HL-60 (cell line): ENCODE measurements around the gene OR52E4.

ENCODE experiments used
- GABPA ChIP-seq: IDR thresholded peaks from 2 replicates; pipeline ENCODE4 v1.6.1; 2012; ENCODE audit warnings: low read depth
- POLR2AphosphoS5 ChIP-seq: IDR thresholded peaks from 2 replicates; pipeline ENCODE4 v1.6.1; 2012; ENCODE audit warnings: low read depth
- SPI1 ChIP-seq: IDR thresholded peaks from 2 replicates; pipeline ENCODE4 v1.6.1; 2012; ENCODE audit warnings: low read depth, mild to moderate bottlenecking, borderline replicate concordance
- TF ChIP-seq, protein P1 (sequence below): IDR thresholded peaks from one replicate; pipeline ENCODE4 v1.5.1; 2011; ENCODE audit warnings: low read length, control low read depth, inconsistent platforms; ENCODE audit not compliant: insufficient read depth
- TF ChIP-seq, protein P2 (sequence below): IDR thresholded peaks from 2 replicates; pipeline ENCODE4 v1.6.1; 2012; ENCODE audit warnings: low read depth; ENCODE audit not compliant: insufficient replicate concordance

DNA sequence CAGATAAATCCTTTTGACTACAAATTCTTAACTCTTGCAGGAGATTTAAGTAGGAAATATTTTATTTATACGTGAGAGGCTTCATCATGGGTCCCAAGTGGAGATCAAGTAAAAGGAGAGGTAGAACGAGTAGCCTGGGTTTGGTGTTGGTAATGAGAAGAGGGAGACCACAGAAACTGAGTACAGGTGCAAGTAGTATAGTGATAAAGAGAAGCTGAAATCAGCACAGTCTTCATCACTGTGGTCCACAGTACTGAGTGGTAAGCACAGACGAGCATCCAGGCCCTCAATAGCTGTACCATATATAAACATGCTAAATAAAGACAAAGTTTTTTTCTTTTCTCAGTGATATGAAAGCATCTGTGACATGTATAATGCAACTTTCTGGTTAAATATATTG, 6.7 kb downstream of the OR52E4 start:
- TF ChIP-seq, protein P1, sequence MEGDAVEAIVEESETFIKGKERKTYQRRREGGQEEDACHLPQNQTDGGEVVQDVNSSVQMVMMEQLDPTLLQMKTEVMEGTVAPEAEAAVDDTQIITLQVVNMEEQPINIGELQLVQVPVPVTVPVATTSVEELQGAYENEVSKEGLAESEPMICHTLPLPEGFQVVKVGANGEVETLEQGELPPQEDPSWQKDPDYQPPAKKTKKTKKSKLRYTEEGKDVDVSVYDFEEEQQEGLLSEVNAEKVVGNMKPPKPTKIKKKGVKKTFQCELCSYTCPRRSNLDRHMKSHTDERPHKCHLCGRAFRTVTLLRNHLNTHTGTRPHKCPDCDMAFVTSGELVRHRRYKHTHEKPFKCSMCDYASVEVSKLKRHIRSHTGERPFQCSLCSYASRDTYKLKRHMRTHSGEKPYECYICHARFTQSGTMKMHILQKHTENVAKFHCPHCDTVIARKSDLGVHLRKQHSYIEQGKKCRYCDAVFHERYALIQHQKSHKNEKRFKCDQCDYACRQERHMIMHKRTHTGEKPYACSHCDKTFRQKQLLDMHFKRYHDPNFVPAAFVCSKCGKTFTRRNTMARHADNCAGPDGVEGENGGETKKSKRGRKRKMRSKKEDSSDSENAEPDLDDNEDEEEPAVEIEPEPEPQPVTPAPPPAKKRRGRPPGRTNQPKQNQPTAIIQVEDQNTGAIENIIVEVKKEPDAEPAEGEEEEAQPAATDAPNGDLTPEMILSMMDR = no peak
- TF ChIP-seq GABPA (no peak), POLR2AphosphoS5 (no peak), SPI1 (no peak)
- TF ChIP-seq, protein P2, sequence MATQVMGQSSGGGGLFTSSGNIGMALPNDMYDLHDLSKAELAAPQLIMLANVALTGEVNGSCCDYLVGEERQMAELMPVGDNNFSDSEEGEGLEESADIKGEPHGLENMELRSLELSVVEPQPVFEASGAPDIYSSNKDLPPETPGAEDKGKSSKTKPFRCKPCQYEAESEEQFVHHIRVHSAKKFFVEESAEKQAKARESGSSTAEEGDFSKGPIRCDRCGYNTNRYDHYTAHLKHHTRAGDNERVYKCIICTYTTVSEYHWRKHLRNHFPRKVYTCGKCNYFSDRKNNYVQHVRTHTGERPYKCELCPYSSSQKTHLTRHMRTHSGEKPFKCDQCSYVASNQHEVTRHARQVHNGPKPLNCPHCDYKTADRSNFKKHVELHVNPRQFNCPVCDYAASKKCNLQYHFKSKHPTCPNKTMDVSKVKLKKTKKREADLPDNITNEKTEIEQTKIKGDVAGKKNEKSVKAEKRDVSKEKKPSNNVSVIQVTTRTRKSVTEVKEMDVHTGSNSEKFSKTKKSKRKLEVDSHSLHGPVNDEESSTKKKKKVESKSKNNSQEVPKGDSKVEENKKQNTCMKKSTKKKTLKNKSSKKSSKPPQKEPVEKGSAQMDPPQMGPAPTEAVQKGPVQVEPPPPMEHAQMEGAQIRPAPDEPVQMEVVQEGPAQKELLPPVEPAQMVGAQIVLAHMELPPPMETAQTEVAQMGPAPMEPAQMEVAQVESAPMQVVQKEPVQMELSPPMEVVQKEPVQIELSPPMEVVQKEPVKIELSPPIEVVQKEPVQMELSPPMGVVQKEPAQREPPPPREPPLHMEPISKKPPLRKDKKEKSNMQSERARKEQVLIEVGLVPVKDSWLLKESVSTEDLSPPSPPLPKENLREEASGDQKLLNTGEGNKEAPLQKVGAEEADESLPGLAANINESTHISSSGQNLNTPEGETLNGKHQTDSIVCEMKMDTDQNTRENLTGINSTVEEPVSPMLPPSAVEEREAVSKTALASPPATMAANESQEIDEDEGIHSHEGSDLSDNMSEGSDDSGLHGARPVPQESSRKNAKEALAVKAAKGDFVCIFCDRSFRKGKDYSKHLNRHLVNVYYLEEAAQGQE = no peak
